GM18951 (cell line): ENCODE data around the gene CACNA1D.
"Not testable (repeated sequence)": the region's sequence is repeated elsewhere in the genome, so short reads cannot be mapped to it uniquely, and the experiment has no call there.

Experiments
- POLR2A ChIP-seq: IDR thresholded peaks from 4 replicates; pipeline ENCODE4 v1.6.1; 2011; ENCODE audit warnings: mild to moderate bottlenecking; ENCODE audit not compliant: insufficient read length, insufficient read depth; ENCODE audit errors: extremely low read depth
- in situ Hi-C: fragments of 300-500 bp; cut with MboI; formaldehyde crosslinking; loops from one replicate; pipeline ENCODE4 v1.12.0; 2022; ENCODE audit warnings: low sequenced_read_pairs, mixed read lengths, inconsistent platforms; ENCODE audit not compliant: unreplicated experiment

CACNA1D gene

GRCh38 chr3:53658613-53659193 lies 164.3 kb downstream of the CACNA1D start:
- no peak for TF ChIP-seq POLR2A
- in situ Hi-C loops, result no loop called here

- in situ Hi-C loops, result no loop called here
- no peak for TF ChIP-seq POLR2A
Observed at GRCh38 chr3:53659996-53660395, 165.6 kb downstream of the CACNA1D start.

- TF ChIP-seq POLR2A, result no peak
- in situ Hi-C loops, result no loop called here
Observed at GRCh38 chr3:53661480-53661879, 167.1 kb downstream of the CACNA1D start.

- in situ Hi-C loops, result not testable (repeated sequence)
Observed at GRCh38 chr3:53664812-53665211, 170.4 kb downstream of the CACNA1D start.

GRCh38 chr3:53665608-53666425 lies 171.4 kb downstream of the CACNA1D start:
- no peak for TF ChIP-seq POLR2A
- in situ Hi-C loops, result no loop called here

- no peak for TF ChIP-seq POLR2A
- in situ Hi-C loops, result no loop called here
Observed at GRCh38 chr3:53668872-53669271, 174.5 kb downstream of the CACNA1D start.

GRCh38 chr3:53670721-53671120 lies 176.3 kb downstream of the CACNA1D start:
- in situ Hi-C loops, result no loop called here
- TF ChIP-seq POLR2A, result no peak

- no peak for TF ChIP-seq POLR2A
- in situ Hi-C loops, result no loop called here
Observed at GRCh38 chr3:53671192-53671960, 177.0 kb downstream of the CACNA1D start.

- in situ Hi-C loops, result no loop called here
- no peak for TF ChIP-seq POLR2A
Observed at GRCh38 chr3:53671961-53672299, 177.5 kb downstream of the CACNA1D start.

- TF ChIP-seq POLR2A, result no peak
- in situ Hi-C loops, result no loop called here
Observed at GRCh38 chr3:53672981-53673380, 178.6 kb downstream of the CACNA1D start.

- in situ Hi-C loops, result no loop called here
Observed at GRCh38 chr3:53673722-53674350, 179.4 kb downstream of the CACNA1D start.

GRCh38 chr3:53674582-53674981 lies 180.2 kb downstream of the CACNA1D start:
- in situ Hi-C loops, result no loop called here
- TF ChIP-seq POLR2A, result no peak

More at GRCh38 chr3:53673722-53674350, 179.4 kb downstream of the CACNA1D start:
- TF ChIP-seq POLR2A, result no peak

- in situ Hi-C loops, result no loop called here
- TF ChIP-seq POLR2A, result no peak
Observed at GRCh38 chr3:53675022-53675697, 180.7 kb downstream of the CACNA1D start.
